PFSK-1 (cell line): ENCODE measurements around the gene ZBTB22.

Experiments
- FOXP2 ChIP-seq: optimal IDR thresholded peaks from 2 replicates; pipeline ENCODE3; 2011; ENCODE audit warnings: borderline replicate concordance, control low read depth, inconsistent platforms; ENCODE audit not compliant: insufficient read depth; ENCODE audit errors: extremely low read length, extremely low read depth
- POLR2AphosphoS5 ChIP-seq: IDR thresholded peaks from 2 replicates; pipeline ENCODE4 v1.6.1; 2012; ENCODE audit warnings: low read depth, mild to moderate bottlenecking, control low read depth, low read length, moderate library complexity
- REST ChIP-seq, 2 experiments: IDR thresholded peaks; 2 replicates each; pipeline versions ENCODE4 v1.6.1 to v1.8.0; 2011 to 2012; ENCODE audit warnings: low read depth in 2 of 2, low read length in 2 of 2, control low read depth in 1 of 2, inconsistent platforms in 1 of 2, mild to moderate bottlenecking in 1 of 2, moderate library complexity in 1 of 2; ENCODE audit not compliant: insufficient read depth in 1 of 2
- SIN3A ChIP-seq: IDR thresholded peaks from 2 replicates; pipeline ENCODE4 v1.6.1; 2012; ENCODE audit warnings: mild to moderate bottlenecking, low read length, moderate library complexity, borderline replicate concordance; ENCODE audit not compliant: insufficient read depth
- TAF1 ChIP-seq: IDR thresholded peaks from 2 replicates; pipeline ENCODE4 v1.6.1; 2012; ENCODE audit warnings: low read length, control low read depth, borderline replicate concordance; ENCODE audit not compliant: insufficient read depth

Gene ZBTB22

GRCh38 chr6:33314943-33315792 is 2.4 kb downstream of the ZBTB22 start:
- TF ChIP-seq POLR2AphosphoS5 (no peak; the same call in 1 of the 2 replicates), TAF1 (no peak), FOXP2 (no peak), REST (IDR thresholded peaks at IDR 0.05; ENCODE audit: insufficient read depth in 1 of 2, low read depth in 2 of 2, low read length in 2 of 2) (no peak), SIN3A (no peak)

GRCh38 chr6:33314515-33314942 is 3.0 kb downstream of the ZBTB22 start:
- TF ChIP-seq POLR2AphosphoS5 (no peak; the same call in 1 of the 2 replicates), SIN3A (0 out of 2 replicates have a peak, but pooled peaks have one; percentile 32), TAF1 (no peak), REST (IDR thresholded peaks at IDR 0.05; ENCODE audit: insufficient read depth in 1 of 2, low read depth in 2 of 2, low read length in 2 of 2) (no peak), FOXP2 (no peak)

- TF ChIP-seq TAF1 (peak; percentile 9; the same call in 1 of the 2 replicates), POLR2AphosphoS5 (no peak), REST (IDR thresholded peaks at IDR 0.05; ENCODE audit: insufficient read depth in 1 of 2, low read depth in 2 of 2, low read length in 2 of 2) (no peak; a peak in 1 of 4 replicates), FOXP2 (no peak), SIN3A (0 out of 2 replicates have a peak, but pooled peaks have one; percentile 10)
These were observed 3.6 kb downstream of the ZBTB22 start, which contains the start of gene TAPBP for GRCh38 chr6:33313709-33314514. Gene TAPBP (minus strand): TSS chr6:33314078. CDS start chr6:33314041, 37 bp downstream.

- TF ChIP-seq REST (IDR thresholded peaks at IDR 0.05; ENCODE audit: insufficient read depth in 1 of 2, low read depth in 2 of 2, low read length in 2 of 2): 0 out of 4 replicates have a peak, but pooled peaks of 1 of the 2 experiments have one; percentile 4
- no peak for TF ChIP-seq POLR2AphosphoS5
These were observed 4.3 kb downstream of the ZBTB22 start for GRCh38 chr6:33313105-33313708.
